ENCODE data around the gene CENPH. TPM values are rescaled to one million over a fixed set of nuclear protein-coding genes. Genes with fewer than 3 reads are reported as not detected.
"Not testable (repeated sequence)": the region's sequence is repeated elsewhere in the genome, so short reads cannot be mapped to it uniquely, and the experiment has no call there.

The CENPH gene
- polyA plus RNA-seq, 4 donors = 23.0 to 29.9 (median 24.3) TPM

DNA sequence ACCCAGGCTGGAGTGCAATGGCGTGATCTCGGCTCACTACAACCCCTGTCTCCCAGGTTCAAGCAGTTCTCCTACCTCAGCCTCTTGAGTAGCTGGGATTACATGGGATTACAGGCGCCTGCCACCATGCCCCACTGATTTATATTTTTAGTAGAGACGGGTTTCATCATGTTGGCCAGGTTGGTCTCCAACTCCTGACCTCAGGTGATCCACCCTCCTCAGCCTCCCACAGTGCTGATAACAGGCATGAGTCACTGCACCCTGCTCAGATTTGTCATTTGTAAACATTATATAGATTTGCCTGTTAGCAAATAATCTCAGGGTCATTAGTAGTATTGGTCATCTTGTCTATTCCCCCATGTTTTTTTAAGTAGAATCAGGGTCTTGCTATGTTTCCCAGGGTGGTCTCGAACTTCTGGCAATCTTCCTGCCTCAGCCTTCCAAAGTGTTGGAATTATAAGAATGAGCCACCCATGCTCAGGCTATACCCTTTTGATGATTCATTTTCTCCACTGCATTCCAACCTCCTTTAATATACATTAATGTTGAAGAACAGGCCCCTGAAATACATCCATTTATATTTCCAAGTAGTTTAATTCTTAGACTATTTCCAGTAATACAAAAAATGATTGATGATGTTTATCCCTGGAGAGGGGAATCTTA lies 17.3 kb downstream of the CENPH start:
- no peak for DNase-seq (ENCODE audit: low read depth in 4 of 4, low spot score in 3 of 4)

DNA sequence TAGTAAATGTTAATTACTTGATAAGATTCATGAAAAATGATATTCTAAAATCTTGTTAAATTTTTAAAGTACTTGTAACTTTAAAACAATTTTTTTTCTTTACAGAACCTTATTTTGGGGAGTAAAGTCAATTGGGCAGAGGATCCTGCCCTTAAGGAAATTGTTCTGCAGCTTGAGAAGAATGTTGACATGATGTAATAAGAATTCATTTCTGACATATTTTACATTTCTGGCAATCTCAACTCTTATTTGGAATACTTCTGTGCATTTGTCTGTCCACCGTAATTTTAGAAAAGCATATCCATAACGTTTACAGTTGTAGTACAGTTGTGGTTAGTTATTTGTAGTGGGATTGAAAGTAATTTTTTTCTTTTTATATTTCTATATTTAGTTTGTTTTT lies 20.2 kb downstream of the CENPH start:
- DNase-seq (ENCODE audit: low read depth in 4 of 4, low spot score in 3 of 4) = no peak

DNA sequence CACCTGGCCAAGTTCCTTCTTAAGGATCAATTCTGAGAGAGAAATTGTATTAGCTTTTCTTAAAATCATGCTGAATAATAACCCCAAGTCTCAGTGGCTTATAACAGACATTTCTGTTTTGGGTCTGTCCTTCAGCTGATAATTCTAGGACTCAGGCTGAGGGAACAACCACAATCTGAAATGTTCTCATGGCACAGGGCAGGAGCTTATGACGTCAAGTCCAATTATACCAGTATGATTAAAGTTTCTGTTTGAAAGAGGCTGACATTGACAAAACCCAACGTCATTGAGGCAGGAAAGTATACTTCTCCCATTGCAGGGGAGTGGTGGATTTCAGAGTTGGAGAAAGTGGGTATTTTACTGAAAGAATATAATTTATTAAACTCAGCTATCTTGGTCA lies 21.8 kb downstream of the CENPH start:
- no peak for DNase-seq (ENCODE audit: low read depth in 4 of 4, low spot score in 3 of 4)

DNA sequence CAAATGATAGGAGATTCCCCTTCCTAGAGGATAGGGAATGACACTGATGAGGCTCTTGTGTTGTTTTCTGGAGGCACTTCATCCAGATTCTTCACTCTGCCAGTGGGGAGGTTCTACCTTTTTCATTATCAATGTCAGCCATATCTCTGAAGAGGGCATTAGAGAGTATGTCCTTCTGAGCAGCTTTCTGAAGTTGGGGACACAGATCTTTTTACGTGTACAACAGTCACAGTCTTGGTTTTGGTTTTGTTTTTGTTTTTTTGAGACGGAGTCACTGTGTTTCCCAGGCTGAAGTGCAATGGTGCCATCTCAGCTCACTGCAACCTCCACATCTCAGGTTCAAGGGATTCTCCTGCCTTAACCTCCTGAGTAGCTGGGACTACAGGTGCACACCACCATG lies 22.6 kb downstream of the CENPH start:
- no peak for DNase-seq (ENCODE audit: low read depth in 4 of 4, low spot score in 3 of 4)

DNA sequence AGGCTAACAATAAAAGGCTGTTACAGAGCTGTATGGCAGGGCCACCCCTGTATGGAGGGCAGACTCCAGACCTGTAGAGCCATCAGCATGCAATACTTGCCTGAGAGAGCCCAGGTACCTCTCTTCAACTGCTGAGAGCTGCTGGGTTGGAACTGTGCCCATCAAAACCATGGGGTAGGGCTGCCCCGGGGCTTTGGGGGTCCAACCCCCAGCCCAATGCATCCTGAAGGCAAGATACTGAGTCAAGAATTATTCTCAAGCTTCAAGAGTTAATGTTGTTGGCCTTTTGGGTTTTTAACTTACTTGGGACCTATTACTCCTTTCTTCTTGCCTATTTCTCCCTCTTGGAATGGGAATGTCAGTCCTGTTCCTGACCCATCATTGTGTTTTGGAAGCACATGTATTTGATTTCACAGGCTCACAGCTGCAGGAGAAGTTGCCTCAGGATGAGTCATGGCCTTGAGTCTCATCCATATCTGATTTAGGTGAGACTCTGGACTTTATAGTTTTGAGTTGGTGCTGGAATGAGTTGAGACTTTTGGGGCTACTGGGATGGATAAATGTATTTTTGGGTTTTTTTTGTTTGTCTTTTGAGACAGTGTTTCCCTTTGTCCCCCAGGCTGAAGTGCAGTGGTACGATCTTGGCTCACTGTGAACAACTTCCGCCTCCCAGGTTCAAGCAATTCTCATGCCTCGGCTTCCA lies 24.3 kb downstream of the CENPH start:
- no peak for DNase-seq (ENCODE audit: low read depth in 4 of 4, low spot score in 3 of 4)

DNA sequence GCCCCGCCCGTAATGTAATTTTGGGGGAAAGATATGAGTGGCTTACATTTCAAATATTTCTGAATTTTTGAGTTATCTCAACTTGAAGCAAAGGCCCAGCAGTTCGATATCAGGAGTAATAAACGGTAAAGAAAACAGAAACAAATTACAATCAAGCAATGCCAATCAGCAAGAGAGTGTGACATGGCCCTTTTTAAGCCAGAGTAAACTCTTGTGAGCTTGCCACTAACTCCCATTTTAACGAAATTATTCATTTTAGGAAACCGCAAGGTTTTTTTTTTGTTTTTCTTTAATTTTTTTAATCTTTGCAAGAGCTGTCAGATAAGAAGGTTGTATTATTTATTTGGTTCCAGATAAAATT lies 27.7 kb downstream of the CENPH start:
- DNase-seq (ENCODE audit: low read depth in 4 of 4, low spot score in 3 of 4) = no peak

DNA sequence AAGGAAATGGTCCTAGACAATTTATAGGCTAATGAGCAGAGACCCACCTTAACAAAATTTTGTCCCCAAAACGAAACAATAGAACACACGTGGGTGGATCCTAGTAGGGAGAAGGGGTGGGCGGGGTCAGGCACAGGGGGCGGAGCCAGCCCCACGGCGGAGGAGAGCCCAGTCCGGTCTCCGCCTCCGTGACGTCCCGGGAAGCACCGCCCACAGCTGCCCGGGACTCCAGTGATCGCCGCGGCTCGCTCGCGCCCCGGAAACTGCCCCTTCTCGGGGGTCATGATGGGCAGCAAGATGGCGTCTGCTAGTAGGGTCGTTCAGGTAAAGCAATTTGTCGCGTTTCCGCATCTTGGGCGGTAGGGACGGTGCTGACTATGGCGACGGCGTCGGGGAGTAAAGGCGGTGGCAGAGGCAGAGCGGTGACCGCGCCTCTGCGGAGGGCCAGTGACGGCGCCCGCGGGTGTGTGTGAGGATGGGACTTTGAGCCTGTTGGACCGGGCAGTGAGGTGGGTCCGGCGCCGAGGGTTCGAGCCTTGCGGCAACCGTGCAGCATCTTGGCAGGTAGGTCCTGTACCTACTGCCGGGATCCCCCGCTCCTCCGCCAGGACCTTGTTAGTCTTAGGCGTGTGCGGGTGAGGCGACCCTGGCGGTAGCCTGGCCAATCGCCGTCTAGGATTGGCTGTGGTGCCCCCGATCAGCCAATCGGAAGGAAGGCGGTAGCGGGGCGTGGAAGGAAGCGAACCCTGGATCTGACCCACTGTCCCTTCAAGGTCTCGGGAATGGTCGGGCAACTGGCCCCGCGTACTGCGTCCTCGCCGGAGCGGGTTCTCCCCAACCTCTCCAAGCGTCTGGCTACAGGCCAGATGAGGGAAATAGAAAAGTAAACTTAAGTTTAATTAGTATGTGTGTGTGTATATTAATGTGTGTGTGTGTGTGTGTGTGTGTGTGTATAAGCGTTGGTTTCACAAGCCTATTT lies 28.5 kb downstream of the CENPH start:
- peak; percentile 88 to 91 (median 88) for DNase-seq (ENCODE audit: low read depth in 4 of 4, low spot score in 3 of 4)

DNA sequence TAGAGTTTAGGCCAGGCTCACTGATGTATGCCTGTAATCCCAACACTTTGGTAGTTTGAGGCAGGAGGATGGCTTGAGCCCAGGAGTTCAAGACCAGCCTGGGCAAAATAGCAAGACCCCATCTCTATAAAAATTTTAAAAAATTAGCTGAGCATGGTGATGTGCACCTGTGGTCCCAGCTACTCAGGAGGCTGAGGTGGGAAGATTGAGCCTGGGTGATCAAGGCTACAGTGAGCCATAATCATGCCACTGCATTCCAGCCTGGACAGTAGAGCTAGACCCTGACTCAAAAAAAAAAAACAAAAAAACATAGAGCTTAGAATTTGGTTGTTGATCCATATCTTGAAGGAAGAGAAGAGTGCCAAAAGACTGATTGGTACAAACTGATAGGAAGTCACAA lies 30.6 kb downstream of the CENPH start:
- DNase-seq (ENCODE audit: low read depth in 4 of 4, low spot score in 3 of 4) = no peak

DNA sequence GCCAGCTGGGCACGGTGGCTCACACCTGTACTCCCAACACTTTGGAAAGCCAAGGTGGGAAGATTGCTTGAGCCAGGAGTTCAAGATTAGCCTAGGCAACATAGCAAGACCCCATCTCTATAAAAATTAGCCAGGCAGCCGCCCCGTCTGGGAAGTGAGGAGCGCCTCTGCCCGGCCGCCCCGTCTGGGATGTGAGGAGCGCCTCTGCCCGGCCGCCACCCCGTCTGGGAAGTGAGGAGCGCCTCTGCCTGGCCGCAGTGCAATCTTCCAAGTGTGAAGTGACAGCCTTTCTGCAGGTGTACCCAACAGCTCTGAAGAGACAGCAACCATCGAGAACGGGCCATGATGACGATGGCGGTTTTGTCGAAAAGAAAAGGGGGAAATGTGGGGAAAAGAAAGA lies 31.0 kb downstream of the CENPH start:
- DNase-seq (ENCODE audit: low read depth in 4 of 4, low spot score in 3 of 4) = not testable (repeated sequence)

DNA sequence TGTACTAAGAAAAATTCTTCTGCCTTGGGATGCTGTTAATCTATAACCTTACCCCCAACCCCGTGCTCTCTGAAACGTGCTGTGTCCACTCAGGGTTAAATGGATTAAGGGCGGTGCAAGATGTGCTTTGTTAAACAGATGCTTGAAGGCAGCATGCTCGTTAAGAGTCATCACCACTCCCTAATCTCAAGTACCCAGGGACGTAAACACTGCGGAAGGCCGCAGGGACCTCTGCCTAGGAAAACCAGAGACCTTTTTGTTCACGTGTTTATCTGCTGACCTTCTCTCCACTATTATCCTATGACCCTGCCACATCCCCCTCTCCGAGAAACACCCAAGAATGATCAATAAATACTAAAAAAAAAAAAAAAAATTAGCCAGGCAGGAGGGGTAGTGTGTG lies 31.4 kb downstream of the CENPH start:
- not testable (repeated sequence) for DNase-seq (ENCODE audit: low read depth in 4 of 4, low spot score in 3 of 4)

DNA sequence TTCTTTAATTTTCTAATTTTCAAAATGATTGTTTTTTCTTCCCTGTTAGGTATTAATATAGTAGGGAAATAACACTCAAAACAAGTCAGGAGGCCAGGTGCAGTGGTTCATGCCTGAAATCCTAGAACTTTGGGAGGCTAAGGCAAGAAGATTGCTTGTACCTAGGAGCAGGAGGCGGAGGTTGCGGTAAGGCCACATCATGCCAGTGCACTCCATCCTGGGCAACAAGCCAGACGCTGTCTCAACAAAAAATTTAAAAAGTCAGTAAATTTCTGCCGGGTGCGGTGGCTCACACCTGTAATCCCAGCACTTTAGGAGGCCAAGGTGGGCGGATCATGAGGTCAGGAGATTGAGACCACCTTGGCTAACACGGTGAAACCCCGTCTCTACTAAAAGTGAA lies 35.1 kb downstream of the CENPH start:
- no peak for DNase-seq (ENCODE audit: low read depth in 4 of 4, low spot score in 3 of 4)

DNA sequence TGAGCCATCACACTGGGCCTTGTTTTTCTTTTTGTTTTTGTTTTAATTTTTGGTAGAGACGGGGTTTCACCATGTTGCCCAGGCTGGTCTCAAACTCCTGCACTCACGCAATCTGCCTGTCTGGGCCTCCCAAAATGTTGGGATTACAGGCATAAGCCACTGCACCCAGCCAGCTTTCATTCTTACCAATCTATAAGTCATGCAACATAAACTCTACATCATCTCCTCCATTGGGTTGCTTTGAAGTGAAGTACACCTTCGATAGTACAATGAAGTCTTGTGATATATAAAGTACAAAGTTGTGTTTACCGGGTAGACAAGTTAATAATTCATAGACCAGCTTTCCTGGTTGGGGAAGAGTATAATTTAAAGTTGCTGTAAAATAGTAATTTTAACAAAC lies 36.5 kb downstream of the CENPH start:
- no peak for DNase-seq (ENCODE audit: low read depth in 4 of 4, low spot score in 3 of 4)

DNA sequence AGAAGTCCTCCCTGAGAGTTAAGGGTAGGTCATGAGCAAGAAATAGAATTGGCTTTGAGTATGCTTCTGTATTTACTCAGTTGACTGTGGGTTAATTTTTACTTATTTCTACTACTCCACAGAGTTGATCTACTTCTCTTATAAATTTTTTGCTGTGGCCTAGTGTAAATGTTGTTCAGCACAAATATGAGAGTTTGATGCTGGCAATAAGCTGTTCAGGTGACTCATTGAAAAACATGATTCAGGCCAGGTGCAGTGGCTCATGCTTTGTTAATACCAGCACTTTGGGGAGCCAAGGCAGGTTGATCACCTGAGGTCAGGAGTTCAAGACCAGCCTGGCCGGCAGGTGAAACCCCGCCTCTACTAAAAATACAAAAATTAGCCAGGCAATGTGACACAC lies 40.8 kb downstream of the CENPH start:
- no peak for DNase-seq (ENCODE audit: low read depth in 4 of 4, low spot score in 3 of 4)

DNA sequence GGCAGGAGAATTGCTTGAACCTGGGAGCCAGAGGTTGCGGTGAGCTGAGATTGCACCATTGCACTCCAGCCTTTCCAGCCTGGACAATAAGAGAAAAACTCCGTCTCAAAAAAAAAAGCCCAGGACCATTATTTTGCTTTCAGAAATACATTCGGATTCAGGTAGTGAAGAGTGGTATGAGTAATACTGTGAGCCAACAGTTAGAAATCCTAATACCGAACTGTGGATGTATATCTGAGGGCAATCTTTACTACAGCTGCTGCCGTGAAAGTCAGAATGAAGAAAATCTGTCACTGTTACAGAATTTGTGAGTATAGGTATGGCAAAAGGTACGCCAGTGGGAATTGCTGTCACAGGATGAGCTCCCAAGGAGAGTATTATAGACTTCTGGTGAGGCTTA lies 41.9 kb downstream of the CENPH start:
- DNase-seq (ENCODE audit: low read depth in 4 of 4, low spot score in 3 of 4) = no peak

DNA sequence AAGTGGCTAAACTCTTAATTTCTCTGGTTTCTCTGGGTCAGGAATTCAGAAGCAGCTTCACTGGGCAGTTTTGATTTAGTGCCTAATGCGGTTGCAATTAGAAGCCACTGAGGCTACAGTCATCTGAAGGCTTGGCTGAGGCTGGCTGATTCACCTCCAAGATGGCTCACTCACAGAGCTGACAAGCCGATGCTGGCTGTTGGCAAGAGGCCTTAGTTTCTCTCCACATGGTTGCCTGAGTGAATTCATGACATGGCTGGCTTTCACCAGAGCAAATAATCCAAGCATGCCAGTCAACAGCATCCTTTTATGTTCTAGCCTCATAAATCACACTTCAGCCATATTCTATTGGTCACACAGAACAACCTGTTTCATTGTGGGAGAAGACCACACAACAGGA lies 42.5 kb downstream of the CENPH start:
- DNase-seq (ENCODE audit: low read depth in 4 of 4, low spot score in 3 of 4) = no peak

DNA sequence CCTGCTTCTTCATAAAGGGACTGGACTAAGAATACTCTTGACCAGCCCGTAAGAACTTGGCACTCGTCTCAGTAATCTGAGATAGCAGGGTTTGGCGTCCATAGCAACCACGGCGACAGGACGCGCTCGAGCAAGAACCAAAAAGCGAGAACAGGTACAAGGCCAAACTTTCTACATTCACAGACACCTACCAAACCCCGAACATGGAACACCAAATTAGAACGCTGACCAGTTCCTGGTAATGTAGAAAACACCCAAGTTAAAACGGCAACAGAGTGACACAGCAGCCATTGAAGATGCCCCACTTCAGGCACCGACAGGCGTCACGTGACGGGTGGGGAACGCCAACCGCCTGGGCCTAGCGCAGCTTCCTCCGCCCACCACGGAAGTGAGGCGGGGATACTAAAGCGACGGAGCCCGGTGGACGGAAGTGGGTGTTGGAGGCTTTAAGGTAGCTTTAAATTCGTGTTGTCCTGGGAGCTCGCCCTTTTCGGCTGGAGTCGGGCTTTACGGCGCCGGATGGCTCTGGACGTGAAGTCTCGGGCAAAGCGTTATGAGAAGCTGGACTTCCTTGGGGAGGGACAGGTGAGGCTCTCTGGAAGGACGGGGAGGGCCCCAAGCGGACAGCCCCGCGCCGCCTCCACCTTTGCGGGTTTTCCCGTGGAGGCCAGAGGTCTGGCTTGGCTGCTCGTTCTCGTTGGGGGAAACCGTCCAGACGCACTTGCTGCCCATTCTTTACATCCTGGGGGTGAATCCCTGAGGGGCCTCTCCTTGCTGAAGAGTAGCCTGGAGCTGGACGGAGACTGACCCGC lies 45.3 kb downstream of the CENPH start, which contains the start of gene CDK7:
Gene CDK7 (plus strand): TSS at position 430 of the 812 bp plus-strand sequence. CDS start 90 bp downstream, at position 520.
- peak; percentile 81 to 89 (median 84) for DNase-seq (ENCODE audit: low read depth in 4 of 4, low spot score in 3 of 4)

DNA sequence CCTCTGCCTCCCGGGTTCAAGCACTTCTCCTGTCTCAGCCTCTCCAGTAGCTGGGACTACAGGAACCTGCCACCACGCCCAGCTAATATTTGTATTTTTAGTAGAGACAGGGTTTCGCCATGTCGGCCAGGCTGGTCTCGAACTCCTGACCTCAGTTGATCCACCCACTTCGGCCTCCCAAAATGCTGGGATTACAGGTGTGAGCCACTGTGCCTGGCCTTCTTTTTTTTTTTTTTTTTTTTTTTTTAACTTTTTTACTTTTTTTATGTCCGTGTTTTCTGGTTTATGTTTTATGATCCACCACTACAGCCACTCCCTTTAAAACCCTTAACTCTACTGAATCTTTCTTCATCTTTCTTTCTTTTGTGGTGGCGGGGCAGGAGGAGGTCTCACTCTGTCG lies 47.4 kb downstream of the CENPH start:
- DNase-seq (ENCODE audit: low read depth in 4 of 4, low spot score in 3 of 4) = not testable (repeated sequence)

DNA sequence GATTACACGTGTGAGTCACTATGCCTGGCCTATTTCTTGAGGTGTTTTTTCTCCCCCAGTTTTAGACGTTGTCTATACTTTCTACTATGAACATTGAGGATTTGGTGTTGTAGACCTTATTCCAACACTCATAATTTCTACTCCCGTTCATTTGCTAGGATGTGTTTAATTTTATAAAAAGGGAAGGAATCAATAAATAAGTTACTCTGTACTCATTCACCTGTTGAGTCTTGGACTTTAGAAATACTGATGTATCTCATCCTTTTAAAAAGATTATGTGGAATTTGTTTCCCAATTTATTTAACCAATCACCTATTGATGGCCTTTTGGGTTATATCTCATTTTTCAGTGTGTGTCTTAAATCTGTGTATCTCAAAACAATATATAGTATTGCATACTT lies 48.5 kb downstream of the CENPH start:
- DNase-seq (ENCODE audit: low read depth in 4 of 4, low spot score in 3 of 4) = no peak

DNA sequence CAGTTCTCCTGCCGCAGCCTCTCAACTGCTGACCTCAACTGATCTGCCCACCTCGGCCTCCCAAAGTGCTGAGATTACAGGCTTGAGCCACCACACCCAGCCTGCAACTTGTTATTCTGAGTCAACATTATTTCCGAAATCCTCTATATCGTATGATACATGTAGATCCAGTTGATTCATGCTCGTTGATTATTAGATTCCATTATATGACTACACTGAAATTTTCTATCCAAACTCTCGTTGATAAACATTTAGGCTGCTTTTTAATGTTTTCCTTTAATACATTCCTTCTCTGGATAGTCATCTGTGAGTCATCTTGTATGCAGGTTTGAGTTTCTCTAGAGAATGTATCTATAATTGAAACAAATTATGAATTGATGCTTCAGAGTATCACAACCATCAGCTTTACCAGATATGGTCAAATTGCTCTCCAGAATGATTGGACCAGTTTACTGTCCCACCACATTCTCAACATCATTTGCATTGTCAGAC lies 49.4 kb downstream of the CENPH start:
- no peak for DNase-seq (ENCODE audit: low read depth in 4 of 4, low spot score in 3 of 4)

DNA sequence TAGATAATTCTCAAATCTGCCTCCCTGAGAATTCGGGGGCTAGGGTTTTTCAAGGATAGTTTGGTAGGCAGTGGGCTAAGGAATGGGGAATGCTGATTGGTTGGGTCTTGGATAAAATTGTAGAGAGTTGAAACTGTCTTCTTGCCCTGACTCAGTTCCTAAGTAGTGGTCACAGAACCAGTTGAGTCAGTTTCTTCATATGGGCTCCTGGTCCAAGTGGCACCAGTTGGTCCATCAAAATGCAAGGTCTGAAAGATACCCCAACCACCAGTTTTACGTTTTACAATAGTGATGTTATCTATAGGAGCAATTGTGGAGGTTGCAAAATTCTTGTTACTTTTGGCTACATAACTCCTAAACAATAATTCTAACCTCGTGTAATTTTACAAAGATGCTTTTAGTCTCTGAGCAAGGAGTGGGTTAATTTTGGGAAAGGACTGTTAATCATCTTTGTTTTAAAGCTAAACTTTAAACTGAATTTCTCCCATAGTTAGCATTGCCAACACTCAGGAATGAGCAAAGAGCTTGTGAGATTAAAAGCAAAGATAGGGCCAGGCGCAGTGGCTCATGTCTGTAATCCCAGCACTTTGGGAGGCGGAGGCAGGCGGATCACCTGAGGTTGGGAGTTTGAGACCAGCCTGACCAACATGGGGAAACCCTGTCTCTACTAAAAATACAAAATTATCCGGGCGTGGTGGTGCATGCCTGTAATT lies 53.0 kb downstream of the CENPH start:
- no peak for DNase-seq (ENCODE audit: low read depth in 4 of 4, low spot score in 3 of 4)

Measured in right renal pelvis (tissue), 4 donors.